ENCODE measurements around the gene ZNF366.

The ZNF366 gene

DNA sequence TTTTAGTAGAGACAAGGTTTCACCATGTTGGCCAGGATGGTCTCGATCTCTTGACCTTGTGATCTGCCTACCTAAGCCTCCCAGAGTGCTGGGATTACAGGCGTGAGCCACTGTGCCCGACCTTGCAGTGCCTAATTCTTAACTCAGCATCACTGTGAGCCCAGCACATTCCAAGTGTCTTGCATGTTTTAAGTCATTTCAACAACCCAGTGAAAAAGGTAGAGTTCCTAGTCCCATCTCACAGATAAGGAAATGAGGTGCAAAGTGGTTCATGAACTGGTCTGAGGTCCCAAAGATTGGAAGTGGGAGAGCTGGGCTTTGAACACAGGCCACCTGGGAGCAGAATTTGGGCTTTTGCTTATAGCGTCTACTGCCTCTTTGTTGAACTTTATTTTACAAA is 68.0 kb downstream of the ZNF366 start:
- DNase-seq (ENCODE audit: low read depth) = no peak

- no peak for DNase-seq (ENCODE audit: low read depth)
These were observed 69.1 kb downstream of the ZNF366 start for GRCh38 chr5:72438141-72438540.

GRCh38 chr5:72436796-72437471 is 70.3 kb downstream of the ZNF366 start:
- DNase-seq (ENCODE audit: low read depth) = peak; percentile 11

GRCh38 chr5:72434781-72435437 is 72.3 kb downstream of the ZNF366 start:
- DNase-seq (ENCODE audit: low read depth) = peak; percentile 17

- DNase-seq (ENCODE audit: low read depth) = no peak
These were observed 73.0 kb downstream of the ZNF366 start for GRCh38 chr5:72434056-72434780.

- DNase-seq (ENCODE audit: low read depth) = peak; percentile 63
These were observed 73.7 kb downstream of the ZNF366 start for GRCh38 chr5:72433522-72433921.

DNA sequence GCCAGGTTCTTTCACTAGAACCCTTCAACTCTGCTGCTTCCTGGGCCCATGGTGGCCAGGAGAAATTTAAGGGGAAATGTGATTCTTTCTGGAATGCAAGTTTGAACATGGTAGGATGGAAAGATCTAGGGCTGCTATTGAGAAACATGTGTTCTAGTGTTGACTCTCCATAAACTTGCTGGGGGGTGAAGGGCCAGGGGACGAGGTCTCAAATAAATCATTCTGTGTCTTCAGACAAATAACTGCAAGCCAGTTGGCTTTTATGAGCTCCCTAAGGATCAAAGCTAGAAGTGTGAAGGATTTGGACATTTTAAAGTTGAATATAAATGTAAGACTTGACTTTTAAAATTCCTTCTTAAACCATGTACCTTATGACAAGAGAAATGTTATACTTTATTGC is 78.5 kb downstream of the ZNF366 start:
- DNase-seq (ENCODE audit: low read depth) = no peak

- DNase-seq (ENCODE audit: low read depth) = peak; percentile 76
These were observed 79.4 kb downstream of the ZNF366 start for GRCh38 chr5:72427488-72428437.

- DNase-seq (ENCODE audit: low read depth) = no peak
These were observed 80.2 kb downstream of the ZNF366 start for GRCh38 chr5:72427016-72427415.

GRCh38 chr5:72426019-72426418 is 81.2 kb downstream of the ZNF366 start:
- no peak for DNase-seq (ENCODE audit: low read depth)

DNA sequence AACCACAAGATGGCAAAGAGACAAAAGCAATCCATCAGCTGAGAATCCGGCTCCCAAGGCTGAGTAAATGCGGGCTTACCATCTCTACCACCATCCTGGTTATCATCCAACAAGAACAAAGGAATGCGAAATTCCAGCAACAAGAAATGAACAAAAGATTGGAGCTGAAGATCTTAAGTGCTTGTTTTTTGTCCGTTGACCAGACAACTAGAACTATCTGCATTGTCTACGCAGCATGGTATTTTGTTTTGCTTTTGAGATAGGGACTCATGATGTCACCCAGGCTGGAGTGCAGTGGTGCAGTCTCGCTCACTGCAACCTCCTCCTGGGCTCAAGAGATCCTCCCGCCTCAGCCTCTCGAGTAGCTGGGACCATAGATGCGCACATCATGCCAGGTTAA is 88.9 kb downstream of the ZNF366 start:
- DNase-seq (ENCODE audit: low read depth) = no peak

DNA sequence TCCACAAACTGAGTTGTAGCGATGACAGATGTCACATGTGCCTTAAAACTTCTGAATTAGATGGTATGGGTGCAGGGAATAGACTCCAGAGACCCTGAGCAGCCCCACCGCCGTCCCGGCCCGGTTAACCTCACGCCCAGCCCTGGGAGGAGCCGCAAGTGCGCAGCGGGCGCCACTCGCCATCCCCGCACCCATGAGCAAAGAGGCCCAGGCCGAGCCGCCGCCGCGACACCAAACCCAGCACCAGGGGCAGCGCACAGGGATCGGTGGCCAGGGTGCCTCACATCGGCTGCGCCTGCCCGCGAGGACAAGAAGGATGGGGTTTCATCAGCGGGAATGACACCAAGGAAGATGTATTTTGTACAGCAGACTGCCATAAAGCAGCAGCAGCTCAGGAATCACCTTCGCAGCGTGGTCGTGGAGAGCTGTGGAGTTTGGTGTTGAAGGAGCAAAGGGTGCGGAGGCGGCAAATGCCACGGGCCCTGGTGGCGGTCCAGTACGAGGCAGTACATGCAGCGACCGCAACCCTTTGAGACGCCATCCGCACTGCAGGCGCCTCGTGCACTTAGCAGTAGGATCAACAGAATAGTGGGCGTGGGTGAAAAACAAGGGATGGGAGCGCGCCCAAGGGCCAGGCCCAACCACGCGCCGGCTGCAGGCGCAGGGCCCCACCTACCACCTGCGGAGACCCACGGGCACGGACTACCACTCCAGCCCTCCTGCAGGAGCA is 89.7 kb downstream of the ZNF366 start:
- no peak for DNase-seq (ENCODE audit: low read depth)

- DNase-seq (ENCODE audit: low read depth) = peak; percentile 60
These were observed 91.4 kb downstream of the ZNF366 start for GRCh38 chr5:72415616-72416325.

DNA sequence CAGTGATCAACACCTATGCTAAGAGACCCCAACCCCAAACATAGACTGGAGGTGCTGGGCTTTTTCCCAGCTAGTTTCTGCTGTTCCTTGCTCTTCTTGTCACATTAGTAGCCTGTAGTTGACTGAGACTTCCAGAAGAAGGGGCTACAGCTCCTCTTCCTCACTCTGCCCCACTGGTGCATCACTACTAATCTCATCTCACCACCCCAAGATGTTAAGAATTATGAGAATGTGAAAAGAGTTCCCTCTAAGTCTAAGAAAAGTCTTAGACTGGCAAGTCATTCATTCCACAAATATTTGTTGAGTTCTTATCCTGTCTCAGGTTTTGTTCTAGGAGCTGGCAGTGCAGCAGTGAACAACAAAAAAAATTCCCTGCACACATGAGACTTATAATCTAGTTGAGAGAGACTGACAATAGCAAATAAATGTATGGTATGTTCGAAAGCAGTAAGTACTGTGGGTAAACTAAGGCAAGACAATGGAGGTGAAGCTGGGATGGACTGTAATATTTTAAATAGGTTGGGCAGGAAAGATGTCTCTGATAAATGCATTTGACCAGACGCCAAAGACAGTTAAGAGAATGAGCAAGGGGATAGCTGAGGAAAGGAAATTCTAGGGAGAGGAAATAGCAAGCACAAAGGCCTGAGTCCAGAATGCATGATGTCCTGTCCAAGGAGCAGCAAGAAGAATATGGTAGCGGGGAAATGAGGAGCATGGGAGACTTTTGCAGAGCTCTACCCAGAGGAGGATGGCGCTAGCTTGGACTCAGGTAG is 94.7 kb downstream of the ZNF366 start:
- peak; percentile 78 for DNase-seq (ENCODE audit: low read depth)

DNA sequence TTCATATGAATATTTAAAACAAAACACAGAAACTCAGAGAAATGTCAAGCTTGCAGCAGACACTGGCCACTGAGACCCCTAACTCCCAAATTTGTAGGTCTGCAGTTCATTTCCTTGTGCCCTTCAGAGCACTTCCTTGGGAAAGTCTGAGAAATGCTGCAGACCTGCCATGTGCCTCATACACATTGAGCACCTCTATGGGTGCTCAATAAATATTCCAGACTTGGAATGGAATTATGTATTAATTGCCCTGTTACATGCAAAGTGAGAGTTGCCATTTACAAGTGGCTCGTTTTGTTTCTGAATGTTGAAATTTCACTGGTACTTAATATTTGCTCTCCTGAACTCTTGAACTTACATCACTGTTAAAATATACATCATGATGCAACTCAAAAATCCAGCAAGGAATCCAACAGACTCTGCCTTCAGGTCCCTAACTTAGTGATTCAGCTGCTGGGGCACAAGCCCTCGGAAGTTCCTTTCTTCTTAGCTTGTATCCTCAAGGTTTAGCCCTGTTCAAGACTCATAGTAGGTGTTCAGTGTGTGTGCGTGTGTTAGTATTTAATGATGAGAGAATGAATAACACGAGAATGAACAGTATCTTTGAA is 96.4 kb downstream of the ZNF366 start:
- peak; percentile 79 for DNase-seq (ENCODE audit: low read depth)

DNA sequence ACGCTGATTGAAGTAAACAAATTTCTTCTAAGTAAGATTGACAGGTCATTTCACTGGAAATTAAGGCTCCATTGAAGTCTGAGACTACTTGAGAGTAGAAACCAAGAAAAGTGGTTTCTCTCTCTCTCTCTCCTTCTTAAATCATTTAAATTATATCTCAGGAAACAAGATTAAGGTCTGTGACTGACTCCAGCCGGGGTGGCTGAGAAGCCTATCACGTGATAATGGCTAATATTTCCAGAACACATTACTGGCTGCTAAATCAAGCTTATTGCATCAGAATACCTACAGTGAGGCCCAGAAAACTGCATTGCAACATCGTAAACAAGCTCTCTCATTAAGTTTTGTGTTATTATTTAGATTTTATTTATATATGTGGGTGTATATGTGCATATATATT is 98.6 kb downstream of the ZNF366 start:
- DNase-seq (ENCODE audit: low read depth) = peak; percentile 91

DNA sequence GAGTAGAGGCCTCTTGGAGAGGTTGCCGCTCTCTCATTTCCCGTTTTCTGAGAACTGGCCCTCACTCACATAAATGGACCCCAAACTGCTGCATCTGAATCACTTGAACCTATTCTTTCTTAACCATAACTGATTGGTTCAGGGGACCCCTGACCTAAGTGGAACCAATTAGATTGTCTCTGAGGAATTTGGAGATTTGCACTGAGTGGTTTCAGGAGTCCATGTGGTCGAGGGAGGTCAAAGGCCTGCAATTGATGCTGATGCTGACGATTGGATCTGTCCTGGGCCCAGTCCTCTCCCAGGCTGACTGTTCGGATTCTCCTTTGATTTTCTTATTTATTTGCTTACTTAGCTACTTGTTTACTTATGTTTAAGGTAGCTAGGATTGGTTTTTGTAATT is 99.1 kb downstream of the ZNF366 start:
- no peak for DNase-seq (ENCODE audit: low read depth)

- no peak for DNase-seq (ENCODE audit: low read depth)
These were observed 99.7 kb downstream of the ZNF366 start for GRCh38 chr5:72407541-72407940.

- DNase-seq (ENCODE audit: low read depth) = no peak
These were observed 100.1 kb downstream of the ZNF366 start for GRCh38 chr5:72407078-72407477.

All from amniotic epithelial cell (primary cell).